DOHH2 (cell line): ENCODE measurements around the gene ZNF320.
"Not testable (repeated sequence)": the region's sequence is repeated elsewhere in the genome, so short reads cannot be mapped to it uniquely, and the experiment has no call there.

Experiments used
- H3F3A ChIP-seq: fragments of 200-600 bp; sonication (generic), shearing (Covaris generic); 2 replicates; pipeline ENCODE4 v1.6.0; 2016; ENCODE audit warnings: antibody characterized with exemption, mild to moderate bottlenecking; ENCODE audit not compliant: control insufficient read depth, insufficient read depth
- H3K27ac ChIP-seq: fragments of 200-600 bp; sonication (generic); 2 replicates; pipeline ENCODE4 v1.5.1; 2014; ENCODE audit warnings: low read depth, mild to moderate bottlenecking, low read length, moderate library complexity
- H3K27me3 ChIP-seq: fragments of 200-600 bp; sonication (generic); 2 replicates; pipeline ENCODE4 v1.6.1; 2014; ENCODE audit warnings: mild to moderate bottlenecking, low read length, mixed read lengths; ENCODE audit not compliant: control insufficient read depth
- H3K36me3 ChIP-seq: fragments of 200-600 bp; sonication (generic); 2 replicates; pipeline ENCODE4 v1.6.1; 2014; ENCODE audit warnings: mild to moderate bottlenecking, low read length, moderate library complexity, mixed read lengths; ENCODE audit not compliant: control insufficient read depth
- H3K4me1 ChIP-seq: fragments of 200-600 bp; sonication (generic); 2 replicates; pipeline ENCODE4 v1.6.1; 2014; ENCODE audit warnings: mild to moderate bottlenecking, low read length, mixed read lengths; ENCODE audit not compliant: control insufficient read depth
- H3K4me2 ChIP-seq: fragments of 200-600 bp; sonication (generic); 2 replicates; pipeline ENCODE4 v1.6.0; 2014; ENCODE audit warnings: mild to moderate bottlenecking, low read length, moderate library complexity
- H3K4me3 ChIP-seq: fragments of 200-600 bp; sonication (generic); 2 replicates; pipeline ENCODE4 v1.5.1; 2014; ENCODE audit warnings: mild to moderate bottlenecking, low read length, mixed read lengths
- H3K79me2 ChIP-seq: fragments of 200-600 bp; sonication (generic); 2 replicates; pipeline ENCODE4 v1.6.1; 2014; ENCODE audit warnings: mild to moderate bottlenecking, low read length, mixed read lengths; ENCODE audit not compliant: control insufficient read depth
- H3K9me2 ChIP-seq: fragments of 200-600 bp; sonication (generic); replicated peaks from 2 replicates; pipeline ENCODE4 v1.6.1; 2014; ENCODE audit warnings: mild to moderate bottlenecking, low read length, mixed read lengths; ENCODE audit not compliant: control insufficient read depth
- H3K9me3 ChIP-seq: fragments of 200-600 bp; sonication (generic); 2 replicates; pipeline ENCODE4 v1.6.1; 2014; ENCODE audit warnings: antibody characterized with exemption, low read length, mixed read lengths; ENCODE audit not compliant: control insufficient read depth, insufficient read depth
- H4K20me1 ChIP-seq: fragments of 200-600 bp; sonication (generic); 2 replicates; pipeline ENCODE4 v1.6.0; 2014; ENCODE audit warnings: low read depth, mild to moderate bottlenecking, antibody characterized with exemption, low read length, moderate library complexity; ENCODE audit not compliant: control insufficient read depth, insufficient read depth
- EZH2phosphoT487 ChIP-seq: fragments of 200-600 bp; sonication (generic); IDR thresholded peaks from 2 replicates; pipeline ENCODE4 v1.6.1; 2017; ENCODE audit warnings: borderline replicate concordance, mild to moderate bottlenecking, antibody characterized with exemption, low read length, moderate library complexity, mixed read lengths
- TF ChIP-seq, protein P1 (sequence below): fragments of 200-600 bp; sonication (generic); IDR thresholded peaks from one replicate; pipeline ENCODE4 v1.5.1; 2014; ENCODE audit warnings: antibody characterized with exemption, mild to moderate bottlenecking, low read depth, low read length; ENCODE audit not compliant: poor library complexity, severe bottlenecking

The ZNF320 gene

DNA sequence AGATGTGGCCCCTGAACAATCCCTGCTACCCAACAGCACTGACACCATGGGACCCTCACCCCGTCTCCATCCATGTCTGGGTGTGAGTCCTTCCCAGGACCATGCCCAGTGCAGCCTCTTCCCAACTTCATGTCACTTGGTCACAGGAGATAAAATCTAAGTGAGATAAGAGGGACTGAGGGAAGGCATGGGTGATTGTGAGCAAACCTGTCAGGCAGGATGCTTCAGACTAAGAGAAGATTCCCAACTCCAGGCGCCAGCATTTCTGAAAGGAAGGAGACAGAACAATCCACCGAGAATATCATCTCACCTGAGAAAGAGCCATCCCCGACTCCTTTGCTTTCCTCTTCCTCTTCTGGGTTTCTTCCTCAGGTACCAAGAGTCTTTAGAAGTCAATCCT lies 7.5 kb downstream of the ZNF320 start:
- Histone ChIP-seq H3K36me3 (peaks cover 36% of the 10 kb centered on the region), H3K9me3 (no peaks in the 10 kb centered on the region), H3F3A (no peaks in the 10 kb centered on the region), H4K20me1 (no peaks in the 10 kb centered on the region), H3K27me3 (no peaks in the 10 kb centered on the region), H3K4me2 (no peak overlapping the region), H3K9me2 (no peaks in the 10 kb centered on the region), H3K27ac (no peak overlapping the region), H3K4me3 (no peak overlapping the region), H3K4me1 (no peaks in the 10 kb centered on the region), H3K79me2 (peaks cover 16% of the 10 kb centered on the region)
- TF ChIP-seq EZH2phosphoT487, result no peak
- TF ChIP-seq, protein P1, sequence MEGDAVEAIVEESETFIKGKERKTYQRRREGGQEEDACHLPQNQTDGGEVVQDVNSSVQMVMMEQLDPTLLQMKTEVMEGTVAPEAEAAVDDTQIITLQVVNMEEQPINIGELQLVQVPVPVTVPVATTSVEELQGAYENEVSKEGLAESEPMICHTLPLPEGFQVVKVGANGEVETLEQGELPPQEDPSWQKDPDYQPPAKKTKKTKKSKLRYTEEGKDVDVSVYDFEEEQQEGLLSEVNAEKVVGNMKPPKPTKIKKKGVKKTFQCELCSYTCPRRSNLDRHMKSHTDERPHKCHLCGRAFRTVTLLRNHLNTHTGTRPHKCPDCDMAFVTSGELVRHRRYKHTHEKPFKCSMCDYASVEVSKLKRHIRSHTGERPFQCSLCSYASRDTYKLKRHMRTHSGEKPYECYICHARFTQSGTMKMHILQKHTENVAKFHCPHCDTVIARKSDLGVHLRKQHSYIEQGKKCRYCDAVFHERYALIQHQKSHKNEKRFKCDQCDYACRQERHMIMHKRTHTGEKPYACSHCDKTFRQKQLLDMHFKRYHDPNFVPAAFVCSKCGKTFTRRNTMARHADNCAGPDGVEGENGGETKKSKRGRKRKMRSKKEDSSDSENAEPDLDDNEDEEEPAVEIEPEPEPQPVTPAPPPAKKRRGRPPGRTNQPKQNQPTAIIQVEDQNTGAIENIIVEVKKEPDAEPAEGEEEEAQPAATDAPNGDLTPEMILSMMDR, result no peak

DNA sequence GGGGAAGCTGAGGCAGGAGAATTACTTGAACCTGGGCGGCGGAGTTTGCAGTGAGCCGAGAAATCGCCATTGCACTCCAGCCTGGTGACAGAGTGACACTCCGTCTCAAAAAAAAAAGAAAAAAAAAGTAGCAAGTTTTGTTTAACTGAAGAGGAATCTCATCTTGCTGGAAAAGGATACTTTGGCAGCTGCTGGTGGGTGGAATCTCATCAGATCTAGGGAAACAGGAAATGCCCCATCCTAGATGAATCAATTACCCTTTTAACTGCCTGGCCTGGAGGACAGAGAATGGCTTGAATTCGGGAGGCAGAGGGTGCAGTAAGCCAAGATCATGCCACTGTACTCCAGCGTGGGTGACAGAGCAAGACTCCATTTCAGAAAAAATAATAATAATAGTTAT lies 8.4 kb downstream of the ZNF320 start:
- no peak overlapping the region for H3K4me3 ChIP-seq
- no peaks in the 10 kb centered on the region for H3K27me3 ChIP-seq
- peaks cover 6% of the 10 kb centered on the region; the same call in 1 of the 2 replicates for H3K9me3 ChIP-seq
- no peak overlapping the region for H3K27ac ChIP-seq
- H4K20me1 ChIP-seq, result no peaks in the 10 kb centered on the region
- peaks cover 44% of the 10 kb centered on the region for H3K36me3 ChIP-seq
- no peaks in the 10 kb centered on the region for H3F3A ChIP-seq
- TF ChIP-seq, protein P1, result no peak
- no peak for TF ChIP-seq EZH2phosphoT487
- no peaks in the 10 kb centered on the region for H3K9me2 ChIP-seq
- peaks cover 8% of the 10 kb centered on the region for H3K79me2 ChIP-seq
- no peaks in the 10 kb centered on the region for H3K4me1 ChIP-seq
- no peak overlapping the region for H3K4me2 ChIP-seq

DNA sequence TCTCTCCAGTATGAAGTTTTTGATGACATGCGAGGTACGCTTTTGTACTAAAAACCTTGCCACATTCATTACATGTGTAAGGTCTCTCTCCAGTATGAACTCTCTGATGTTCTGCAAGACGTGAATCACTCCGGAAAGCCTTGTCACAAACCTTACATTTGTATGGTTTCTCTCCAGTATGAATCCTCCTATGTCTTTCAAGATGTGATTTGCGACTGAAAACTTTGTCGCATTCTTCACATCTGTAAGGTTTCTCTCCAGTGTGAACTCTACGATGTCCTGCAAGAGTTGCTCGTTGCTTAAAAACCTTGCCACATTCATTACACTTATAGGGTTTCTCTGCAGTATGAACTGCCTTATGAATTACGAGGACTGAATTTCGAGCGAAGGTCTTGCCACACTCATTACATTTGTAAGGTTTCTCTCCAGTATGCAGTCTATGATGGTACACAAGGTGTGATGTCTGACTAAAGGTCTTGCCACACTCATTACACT lies 16.5 kb downstream of the ZNF320 start:
- TF ChIP-seq, protein P1, result no peak
- no peak for TF ChIP-seq EZH2phosphoT487
- no peak overlapping the region for H3K4me3 ChIP-seq

DNA sequence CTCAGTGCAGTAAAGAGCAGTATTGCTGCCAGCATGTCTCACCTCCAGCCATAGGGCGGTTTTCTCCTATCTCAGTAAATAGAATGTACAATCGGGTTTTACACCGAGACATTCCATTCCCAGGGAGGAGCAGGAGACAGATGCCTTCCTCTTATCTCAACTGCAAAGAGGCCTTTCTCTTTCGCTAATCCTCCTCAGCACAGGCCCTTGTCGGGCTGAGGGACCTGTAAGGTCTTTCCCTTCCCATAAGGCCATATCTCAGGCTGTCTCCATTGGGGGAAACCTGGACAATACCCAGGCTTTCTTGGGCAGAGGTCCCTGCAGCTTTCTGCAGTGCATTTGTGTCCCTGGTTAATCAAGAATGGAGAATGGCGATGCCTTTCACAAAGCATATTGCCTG lies 24.4 kb downstream of the ZNF320 start:
- not testable (repeated sequence) for H3K36me3 ChIP-seq, H3K4me1 ChIP-seq, H3K4me2 ChIP-seq, H3K27ac ChIP-seq, H4K20me1 ChIP-seq, H3K79me2 ChIP-seq, H3K4me3 ChIP-seq, H3K9me2 ChIP-seq, H3F3A ChIP-seq, H3K9me3 ChIP-seq, H3K27me3 ChIP-seq

More for the DNA sequence above, 16.5 kb downstream of the ZNF320 start:
- no peaks in the 10 kb centered on the region for H3K9me2 ChIP-seq
- no peaks in the 10 kb centered on the region for H3F3A ChIP-seq
- no peaks in the 10 kb centered on the region for H3K79me2 ChIP-seq
- peaks cover 64% of the 10 kb centered on the region for H3K36me3 ChIP-seq
- no peak overlapping the region for H3K27ac ChIP-seq
- H3K4me1 ChIP-seq, result no peaks in the 10 kb centered on the region
- H3K9me3 ChIP-seq, result peaks cover 28% of the 10 kb centered on the region; the same call in 1 of the 2 replicates
- H4K20me1 ChIP-seq, result no peaks in the 10 kb centered on the region
- H3K27me3 ChIP-seq, result no peaks in the 10 kb centered on the region
- no peak overlapping the region for H3K4me2 ChIP-seq
